T47D (cell line): Measurements from ENCODE around the gene TNXB.
"Not testable (repeated sequence)": the region's sequence is repeated elsewhere in the genome, so short reads cannot be mapped to it uniquely, and the experiment has no call there.

Source experiments
- DNase-seq, 2 experiments: peaks; one replicate each; pipeline versions ENCODE4 v3.0.0 to v3.0.0-alpha.2; 2011 to 2012; ENCODE audit warnings: low read depth in 1 of 2, low spot score in 1 of 2
- JUND ChIP-seq: IDR thresholded peaks from 2 replicates; pipeline ENCODE4 v1.6.1; 2012; ENCODE audit warnings: low read depth
- in situ Hi-C: cut with HindIII; loops from 2 replicates; pipeline ENCODE4 v1.10.0; 2016; ENCODE audit warnings: low sequenced_read_pairs, low pct_unique_long_range_greater_than_20kb

Gene TNXB

GRCh38 chr6:32114796-32115195 lies 5.7 kb upstream of the TNXB start:
- in situ Hi-C loops: no loop called here
- DNase-seq: no peak
- no peak for TF ChIP-seq JUND

- peak in 1 of 2 experiments; percentile 36 for DNase-seq
- in situ Hi-C loops: no loop called here
- TF ChIP-seq JUND: no peak
Measured at GRCh38 chr6:32113386-32114352, 4.5 kb upstream of the TNXB start.

- TF ChIP-seq JUND: no peak
- no peak for DNase-seq
- in situ Hi-C loops: no loop called here
Measured at GRCh38 chr6:32112431-32112980, 3.4 kb upstream of the TNXB start.

GRCh38 chr6:32111424-32112066 lies 2.4 kb upstream of the TNXB start:
- in situ Hi-C loops: no loop called here
- no peak for TF ChIP-seq JUND
- no peak for DNase-seq

GRCh38 chr6:32110632-32111031 lies 1.5 kb upstream of the TNXB start:
- in situ Hi-C loops: no loop called here
- DNase-seq: no peak
- TF ChIP-seq JUND: no peak

- DNase-seq: no peak
- in situ Hi-C loops: no loop called here
- TF ChIP-seq JUND: no peak
Measured at GRCh38 chr6:32109765-32110160, 625 bp upstream of the TNXB start.

- no peak for TF ChIP-seq JUND
- in situ Hi-C loops: no loop called here
- DNase-seq: no peak
Measured at GRCh38 chr6:32108727-32109113, 418 bp downstream of the TNXB start.

GRCh38 chr6:32108094-32108627 lies 977 bp downstream of the TNXB start:
- no peak for DNase-seq
- in situ Hi-C loops: no loop called here
- TF ChIP-seq JUND: no peak

- in situ Hi-C loops: no loop called here
- no peak for TF ChIP-seq JUND
- DNase-seq: no peak
Measured at GRCh38 chr6:32107406-32107805, 1.7 kb downstream of the TNXB start.

- peak in 1 of 2 experiments; percentile 67 for DNase-seq
- no peak for TF ChIP-seq JUND
- in situ Hi-C loops: no loop called here
Measured at GRCh38 chr6:32105433-32105832, 3.7 kb downstream of the TNXB start.

- no peak for TF ChIP-seq JUND
- DNase-seq: no peak
- in situ Hi-C loops: no loop called here
Measured at GRCh38 chr6:32102255-32102654, 6.9 kb downstream of the TNXB start.

- DNase-seq, in situ Hi-C loops: not testable (repeated sequence)
Measured at GRCh38 chr6:32100251-32100650, 8.9 kb downstream of the TNXB start.

GRCh38 chr6:32097364-32097763 lies 11.8 kb downstream of the TNXB start:
- in situ Hi-C loops: no loop called here
- DNase-seq: no peak
- no peak for TF ChIP-seq JUND
